A549 (cell line): ENCODE results near the gene CISD3. TPM values are rescaled to one million over a fixed set of nuclear protein-coding genes. Genes with fewer than 3 reads are reported as not detected.
A peak's percentile ranks its signal among the peaks of the same experiment; 100 is the strongest.

Experiments used
- ATAC-seq, 2 experiments: fragments of 200-7000 bp in 1 of 2; fragments of >200 bp in 1 of 2; cut with Nextera tagmentation in 1 of 2; cut with Tn5 transposase in 1 of 2; 3 replicates each; pipeline versions ENCODE4 v1.8.0 to v1.9.1; 2018 to 2020; ENCODE audit warnings: mild to moderate bottlenecking in 1 of 2, moderate library complexity in 1 of 2
- CTCF ChIA-PET: fragments of 300-600 bp; sonication (Branson Sonifier 250); formaldehyde crosslinking; extraction: SDS; loops from one replicate; lab custom pipeline; 2021; ENCODE audit warnings: antibody characterized with exemption, inconsistent platforms; lab: Yijun Ruan, JAX
- POLR2A ChIA-PET: fragments of 350-600 bp; formaldehyde crosslinking; extraction: SDS; loops from one replicate; lab custom pipeline; 2021; ENCODE audit warnings: antibody characterized with exemption, inconsistent platforms; lab: Yijun Ruan, JAX
- DNase-seq, 2 experiments: peaks; one replicate each; pipeline versions ENCODE4 v3.0.0 to v3.0.0-alpha.2; 2011 to 2016; ENCODE audit warnings: low read depth in 1 of 2, low spot score in 1 of 2
- FAIRE-seq: peaks from 2 replicates; lab custom pipeline; 2011; peaks lifted over from hg19 to GRCh38; lab: Jason Lieb, UNC
- H3K27ac ChIP-seq, 2 experiments: fragments of >200 bp; sonication (Bioruptor Twin); formaldehyde crosslinking; 3 replicates each; pipeline ENCODE4 v1.5.1; 2016 to 2017
- H3K4me1 ChIP-seq: fragments of >200 bp; sonication (Bioruptor Twin); formaldehyde crosslinking; 3 replicates; pipeline ENCODE4 v1.6.1; 2016
- H3K4me2 ChIP-seq: fragments of >200 bp; sonication (Bioruptor Twin); formaldehyde crosslinking; 3 replicates; pipeline ENCODE4 v1.6.1; 2016
- H3K4me3 ChIP-seq: fragments of >200 bp; sonication (Bioruptor Twin); formaldehyde crosslinking; 3 replicates; pipeline ENCODE4 v1.5.1; 2016
- H3K9me3 ChIP-seq: fragments of >200 bp; sonication (Bioruptor Twin); formaldehyde crosslinking; 3 replicates; pipeline ENCODE4 v1.6.1; 2016
- BCL3 ChIP-seq: fragments of >200 bp; sonication (Bioruptor Twin); formaldehyde crosslinking; IDR thresholded peaks from 3 replicates; pipeline ENCODE4 v1.6.1; 2016
- BHLHE40 ChIP-seq: IDR thresholded peaks from 2 replicates; pipeline ENCODE4 v1.6.1; 2012; ENCODE audit warnings: low read depth, low read length, inconsistent platforms
- CBX2 ChIP-seq: fragments of 200-600 bp; sonication (generic); IDR thresholded peaks from 2 replicates; pipeline ENCODE4 v1.6.1; 2016; ENCODE audit warnings: low read depth, mild to moderate bottlenecking, borderline replicate concordance
- CEBPB ChIP-seq, 2 experiments: fragments of >200 bp in 1 of 2; sonication (Bioruptor Twin) in 1 of 2; formaldehyde crosslinking in 1 of 2; IDR thresholded peaks; 2 replicates each; pipeline ENCODE4 v1.6.1; 2012 to 2016
- EHMT2 ChIP-seq: fragments of 200-600 bp; sonication (generic); IDR thresholded peaks from 2 replicates; pipeline ENCODE4 v1.6.1; 2016; ENCODE audit warnings: antibody characterized with exemption, low read depth, mild to moderate bottlenecking, moderate library complexity
- EP300 ChIP-seq, 2 experiments: fragments of >200 bp; sonication (Bioruptor Twin); formaldehyde crosslinking; IDR thresholded peaks; 2 replicates in 1 of 2; 3 replicates in 1 of 2; pipeline ENCODE4 v1.6.1; 2016 to 2017
- ESRRA ChIP-seq: fragments of 150-350 bp; IDR thresholded peaks from 2 replicates; pipeline ENCODE4 v1.6.1; 2014; ENCODE audit warnings: mild to moderate bottlenecking, low read length, borderline replicate concordance
- HDAC2 ChIP-seq: fragments of 200-600 bp; sonication (generic); IDR thresholded peaks from 2 replicates; pipeline ENCODE4 v1.6.1; 2016
- HOXB13 ChIP-seq: fragments of 250-450 bp; sonication (Bioruptor Pico); IDR thresholded peaks from 2 replicates; pipeline ENCODE4 v1.5.0; 2020; ENCODE audit warnings: low read depth, mild to moderate bottlenecking, moderate library complexity
- JUN ChIP-seq, 2 experiments: fragments of >200 bp; sonication (Bioruptor Twin); formaldehyde crosslinking; IDR thresholded peaks; 2 replicates in 1 of 2; 3 replicates in 1 of 2; pipeline ENCODE4 v1.6.1; 2016 to 2017
- JUNB ChIP-seq: fragments of >200 bp; sonication (Bioruptor Twin); formaldehyde crosslinking; IDR thresholded peaks from 2 replicates; pipeline ENCODE4 v1.6.1; 2016
- KDM5A ChIP-seq: fragments of 200-600 bp; sonication (generic); IDR thresholded peaks from 2 replicates; pipeline ENCODE4 v1.6.1; 2016; ENCODE audit warnings: antibody characterized with exemption, mild to moderate bottlenecking
- MAFK ChIP-seq: fragments of 450-650 bp; IDR thresholded peaks from 2 replicates; pipeline ENCODE4 v1.6.1; 2014; ENCODE audit not compliant: partially characterized antibody
- NPAS2 ChIP-seq: fragments of 250-450 bp; sonication (Bioruptor Pico); IDR thresholded peaks from 2 replicates; pipeline ENCODE4 v1.8.0; 2022; ENCODE audit warnings: mild to moderate bottlenecking, moderate library complexity, borderline replicate concordance
- NR3C1 ChIP-seq: fragments of >200 bp; sonication (Bioruptor Twin); formaldehyde crosslinking; IDR thresholded peaks from 3 replicates; pipeline ENCODE4 v1.6.1; 2017
- PHF8 ChIP-seq: fragments of 200-600 bp; sonication (generic); IDR thresholded peaks from 2 replicates; pipeline ENCODE4 v1.6.1; 2016; ENCODE audit warnings: low read depth, mild to moderate bottlenecking, antibody characterized with exemption, moderate library complexity, borderline replicate concordance
- POLR2AphosphoS2 ChIP-seq: conservative IDR thresholded peaks from 2 replicates; pipeline ENCODE4 v1.6.1; 2012; ENCODE audit warnings: low read length, improper control_type of control experiment, inconsistent platforms
- RAD21 ChIP-seq, 2 experiments: fragments of >200 bp in 1 of 2; sonication (Bioruptor Twin) in 1 of 2; formaldehyde crosslinking in 1 of 2; IDR thresholded peaks in 1 of 2; conservative IDR thresholded peaks in 1 of 2; 2 replicates in 1 of 2; 3 replicates in 1 of 2; pipeline ENCODE4 v1.6.1; 2012 to 2018; ENCODE audit warnings: inconsistent platforms in 1 of 2
- RCOR1 ChIP-seq: fragments of 150-350 bp; IDR thresholded peaks from 2 replicates; pipeline ENCODE4 v1.6.1; 2014; ENCODE audit warnings: antibody characterized with exemption, low read length, low read depth
- RFX5 ChIP-seq: fragments of 450-650 bp; IDR thresholded peaks from 2 replicates; pipeline ENCODE4 v1.7.1; 2014; ENCODE audit warnings: antibody characterized with exemption, mild to moderate bottlenecking, moderate library complexity
- RNF2 ChIP-seq: fragments of 200-600 bp; sonication (generic); IDR thresholded peaks from 2 replicates; pipeline ENCODE4 v1.6.1; 2016; ENCODE audit warnings: low read depth, mild to moderate bottlenecking, antibody characterized with exemption, moderate library complexity, borderline replicate concordance
- SMC3 ChIP-seq: fragments of >200 bp; sonication (Bioruptor Twin); formaldehyde crosslinking; IDR thresholded peaks from 3 replicates; pipeline ENCODE4 v1.6.1; 2018; ENCODE audit warnings: inconsistent platforms
- SREBF2 ChIP-seq: fragments of 450-650 bp; IDR thresholded peaks from 2 replicates; pipeline ENCODE4 v1.6.1; 2014; ENCODE audit warnings: mild to moderate bottlenecking, moderate library complexity
- ZSCAN20 ChIP-seq: fragments of 250-450 bp; sonication (Bioruptor Pico); IDR thresholded peaks from 2 replicates; pipeline ENCODE4 v1.8.0; 2022; ENCODE audit warnings: mild to moderate bottlenecking, moderate library complexity
- WGBS: methylation state at CpG from one replicate; pipeline ENCODE4 v1.1.6; 2017; ENCODE audit errors: missing lambda C conversion rate; 5-methylcytosine and 5-hydroxymethylcytosine counted together
- polyA plus RNA-seq, 4 experiments: library from polyadenylated mRNA; depleted of rRNA in 3 of 4; stranded (reverse); fragments of >200 nt; fragmentation: RNase III in 1 of 4; extraction: RNeasy Plus Mini Kit Qiagen cat#74134 plus additional on column Dnase treatment in 1 of 4; gene quantifications; 2 replicates in 3 of 4; 3 replicates in 1 of 4; pipeline ENCODE4 v1.2.3, GENCODE V29; 2011 to 2017
- TF ChIP-seq, protein P1 (sequence below): fragments of >200 bp; sonication (Bioruptor Twin); formaldehyde crosslinking; IDR thresholded peaks from 3 replicates; pipeline ENCODE4 v1.5.1; 2016
- TF ChIP-seq, protein P2 (sequence below): IDR thresholded peaks from 2 replicates; pipeline ENCODE4 v1.6.1; 2012
- TF ChIP-seq, protein P3 (sequence below): fragments of 200-600 bp; sonication (generic); IDR thresholded peaks from 2 replicates; pipeline ENCODE4 v1.6.1; 2016; ENCODE audit warnings: antibody characterized with exemption, mild to moderate bottlenecking, moderate library complexity
- TF ChIP-seq, protein P4 (sequence below): fragments of 250-450 bp; sonication (Bioruptor Pico); IDR thresholded peaks from 2 replicates; pipeline ENCODE4 v1.5.0; 2021; ENCODE audit warnings: mild to moderate bottlenecking, moderate library complexity, borderline replicate concordance
- TF ChIP-seq, protein P5 (sequence below): fragments of >200 bp; sonication (Bioruptor Twin); formaldehyde crosslinking; IDR thresholded peaks from 2 replicates; pipeline ENCODE4 v1.6.1; 2016
- TF ChIP-seq, protein P6 (sequence below): fragments of 450-650 bp; IDR thresholded peaks from 2 replicates; pipeline ENCODE4 v1.6.1; 2014; ENCODE audit warnings: antibody characterized with exemption

Gene CISD3
- polyA plus RNA-seq, 2 of the 4 experiments (the other 2 are of a cell fraction): 24.5 to 33.0 TPM

DNA sequence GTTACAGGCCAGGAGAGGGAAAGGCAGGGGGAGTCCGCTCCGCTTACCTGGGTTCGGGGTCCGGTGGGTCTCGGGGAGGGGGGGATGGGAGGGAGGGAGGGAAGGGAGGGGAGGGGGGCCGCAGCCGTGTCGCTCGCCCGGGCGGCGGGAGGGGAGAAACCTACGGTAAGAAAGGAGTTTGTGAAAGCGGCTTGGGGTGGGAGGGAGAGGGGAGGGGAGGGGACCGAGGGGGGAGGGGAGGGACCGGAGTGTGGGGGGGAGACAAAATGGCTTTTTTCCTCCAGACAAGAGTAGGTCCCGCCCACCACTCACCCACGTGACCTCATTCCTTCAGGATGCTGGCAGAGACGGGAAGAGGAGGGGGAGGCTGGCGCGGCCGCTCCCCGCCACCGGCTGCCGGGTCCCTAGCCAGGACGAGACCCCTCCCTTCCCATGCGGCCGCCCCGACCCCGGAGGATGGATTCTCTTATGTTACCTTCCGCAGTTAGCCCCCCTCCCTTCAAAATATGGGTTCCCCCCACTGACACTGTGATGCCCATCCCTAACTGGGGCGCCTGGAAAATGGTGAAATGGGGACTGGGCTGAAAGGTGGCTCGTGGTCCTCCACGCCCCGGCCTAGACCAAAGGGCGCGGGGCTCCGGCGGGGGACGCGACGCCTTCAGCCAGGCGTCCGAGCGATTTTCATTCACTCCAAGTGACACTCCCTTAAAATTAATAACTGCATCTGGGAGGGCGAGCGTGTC is 18.2 kb downstream of the CISD3 start, which contains the start of gene PCGF2:
Gene PCGF2 (minus strand): TSS at position 188 of the 743 bp plus-strand sequence. CDS start 7,934 bp downstream, outside the sequence.
- H3K4me1 ChIP-seq: peaks cover 40% of the 10 kb centered on the region
- CTCF ChIA-PET: interaction anchor here (0.7 to 5.8 kb wide), 3 partner anchors 13 to 72 kb away, joined by 4 to 107 read pairs (median 11); partner anchors contain the start of gene CISD3
- ATAC-seq (peak; percentile 7 to 17; a peak in 3 of 6 replicates), FAIRE-seq (no peak), DNase-seq (peak; percentile 89 to 94)
- H3K4me2 ChIP-seq: peak within 1 kb of the TSS; percentile 82
- 1% methylated on average over 32 of the region's 47 CpGs for WGBS
- H3K9me3 ChIP-seq: no peaks in the 10 kb centered on the region
- H3K27ac ChIP-seq: peak within 1 kb of the TSS; percentile 90 to 98
- POLR2A ChIA-PET: interaction anchor here (1.2 kb wide), 1 partner anchor 71 kb away, joined by 5 read pairs; no protein-coding TSS in a partner anchor
- H3K4me3 ChIP-seq: peak within 1 kb of the TSS; percentile 96
- TF ChIP-seq JUNB: no peak
- TF ChIP-seq EP300 (IDR thresholded peaks at IDR 0.05): no peak
- TF ChIP-seq RAD21 (conservative IDR thresholded peaks at IDR 0.05 in 1 of 2, IDR thresholded peaks at IDR 0.05 in 1 of 2): no peak
- TF ChIP-seq KDM5A: no peak
- no peak for TF ChIP-seq SREBF2
- TF ChIP-seq CBX2: no peak
- no peak for TF ChIP-seq MAFK
- TF ChIP-seq RFX5: no peak
- TF ChIP-seq POLR2AphosphoS2: no peak
- no peak for TF ChIP-seq HDAC2
- TF ChIP-seq, protein P1, sequence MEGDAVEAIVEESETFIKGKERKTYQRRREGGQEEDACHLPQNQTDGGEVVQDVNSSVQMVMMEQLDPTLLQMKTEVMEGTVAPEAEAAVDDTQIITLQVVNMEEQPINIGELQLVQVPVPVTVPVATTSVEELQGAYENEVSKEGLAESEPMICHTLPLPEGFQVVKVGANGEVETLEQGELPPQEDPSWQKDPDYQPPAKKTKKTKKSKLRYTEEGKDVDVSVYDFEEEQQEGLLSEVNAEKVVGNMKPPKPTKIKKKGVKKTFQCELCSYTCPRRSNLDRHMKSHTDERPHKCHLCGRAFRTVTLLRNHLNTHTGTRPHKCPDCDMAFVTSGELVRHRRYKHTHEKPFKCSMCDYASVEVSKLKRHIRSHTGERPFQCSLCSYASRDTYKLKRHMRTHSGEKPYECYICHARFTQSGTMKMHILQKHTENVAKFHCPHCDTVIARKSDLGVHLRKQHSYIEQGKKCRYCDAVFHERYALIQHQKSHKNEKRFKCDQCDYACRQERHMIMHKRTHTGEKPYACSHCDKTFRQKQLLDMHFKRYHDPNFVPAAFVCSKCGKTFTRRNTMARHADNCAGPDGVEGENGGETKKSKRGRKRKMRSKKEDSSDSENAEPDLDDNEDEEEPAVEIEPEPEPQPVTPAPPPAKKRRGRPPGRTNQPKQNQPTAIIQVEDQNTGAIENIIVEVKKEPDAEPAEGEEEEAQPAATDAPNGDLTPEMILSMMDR: no peak
- TF ChIP-seq RCOR1: no peak
- TF ChIP-seq SMC3: 0 out of 3 replicates have a peak, but pooled peaks have one; percentile 6
- TF ChIP-seq, protein P2, sequence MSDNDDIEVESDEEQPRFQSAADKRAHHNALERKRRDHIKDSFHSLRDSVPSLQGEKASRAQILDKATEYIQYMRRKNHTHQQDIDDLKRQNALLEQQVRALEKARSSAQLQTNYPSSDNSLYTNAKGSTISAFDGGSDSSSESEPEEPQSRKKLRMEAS: peak; percentile 45
- TF ChIP-seq EHMT2: no peak
- TF ChIP-seq BCL3: peak; percentile 64; the same call in 1 of the 3 replicates
- TF ChIP-seq, protein P3, sequence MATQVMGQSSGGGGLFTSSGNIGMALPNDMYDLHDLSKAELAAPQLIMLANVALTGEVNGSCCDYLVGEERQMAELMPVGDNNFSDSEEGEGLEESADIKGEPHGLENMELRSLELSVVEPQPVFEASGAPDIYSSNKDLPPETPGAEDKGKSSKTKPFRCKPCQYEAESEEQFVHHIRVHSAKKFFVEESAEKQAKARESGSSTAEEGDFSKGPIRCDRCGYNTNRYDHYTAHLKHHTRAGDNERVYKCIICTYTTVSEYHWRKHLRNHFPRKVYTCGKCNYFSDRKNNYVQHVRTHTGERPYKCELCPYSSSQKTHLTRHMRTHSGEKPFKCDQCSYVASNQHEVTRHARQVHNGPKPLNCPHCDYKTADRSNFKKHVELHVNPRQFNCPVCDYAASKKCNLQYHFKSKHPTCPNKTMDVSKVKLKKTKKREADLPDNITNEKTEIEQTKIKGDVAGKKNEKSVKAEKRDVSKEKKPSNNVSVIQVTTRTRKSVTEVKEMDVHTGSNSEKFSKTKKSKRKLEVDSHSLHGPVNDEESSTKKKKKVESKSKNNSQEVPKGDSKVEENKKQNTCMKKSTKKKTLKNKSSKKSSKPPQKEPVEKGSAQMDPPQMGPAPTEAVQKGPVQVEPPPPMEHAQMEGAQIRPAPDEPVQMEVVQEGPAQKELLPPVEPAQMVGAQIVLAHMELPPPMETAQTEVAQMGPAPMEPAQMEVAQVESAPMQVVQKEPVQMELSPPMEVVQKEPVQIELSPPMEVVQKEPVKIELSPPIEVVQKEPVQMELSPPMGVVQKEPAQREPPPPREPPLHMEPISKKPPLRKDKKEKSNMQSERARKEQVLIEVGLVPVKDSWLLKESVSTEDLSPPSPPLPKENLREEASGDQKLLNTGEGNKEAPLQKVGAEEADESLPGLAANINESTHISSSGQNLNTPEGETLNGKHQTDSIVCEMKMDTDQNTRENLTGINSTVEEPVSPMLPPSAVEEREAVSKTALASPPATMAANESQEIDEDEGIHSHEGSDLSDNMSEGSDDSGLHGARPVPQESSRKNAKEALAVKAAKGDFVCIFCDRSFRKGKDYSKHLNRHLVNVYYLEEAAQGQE: no peak
- TF ChIP-seq RNF2: no peak; the same call in 1 of the 2 replicates
- no peak for TF ChIP-seq HOXB13
- TF ChIP-seq NPAS2 (CRISPR knock-in tag): no peak
- TF ChIP-seq, protein P4, sequence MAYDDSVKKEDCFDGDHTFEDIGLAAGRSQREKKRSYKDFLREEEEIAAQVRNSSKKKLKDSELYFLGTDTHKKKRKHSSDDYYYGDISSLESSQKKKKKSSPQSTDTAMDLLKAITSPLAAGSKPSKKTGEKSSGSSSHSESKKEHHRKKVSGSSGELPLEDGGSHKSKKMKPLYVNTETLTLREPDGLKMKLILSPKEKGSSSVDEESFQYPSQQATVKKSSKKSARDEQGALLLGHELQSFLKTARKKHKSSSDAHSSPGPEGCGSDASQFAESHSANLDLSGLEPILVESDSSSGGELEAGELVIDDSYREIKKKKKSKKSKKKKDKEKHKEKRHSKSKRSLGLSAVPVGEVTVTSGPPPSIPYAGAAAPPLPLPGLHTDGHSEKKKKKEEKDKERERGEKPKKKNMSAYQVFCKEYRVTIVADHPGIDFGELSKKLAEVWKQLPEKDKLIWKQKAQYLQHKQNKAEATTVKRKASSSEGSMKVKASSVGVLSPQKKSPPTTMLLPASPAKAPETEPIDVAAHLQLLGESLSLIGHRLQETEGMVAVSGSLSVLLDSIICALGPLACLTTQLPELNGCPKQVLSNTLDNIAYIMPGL (CRISPR knock-in tag): no peak
- no peak for TF ChIP-seq ESRRA
- no peak for TF ChIP-seq PHF8
- no peak for TF ChIP-seq BHLHE40
- TF ChIP-seq, protein P5, sequence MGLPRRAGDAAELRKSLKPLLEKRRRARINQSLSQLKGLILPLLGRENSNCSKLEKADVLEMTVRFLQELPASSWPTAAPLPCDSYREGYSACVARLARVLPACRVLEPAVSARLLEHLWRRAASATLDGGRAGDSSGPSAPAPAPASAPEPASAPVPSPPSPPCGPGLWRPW: no peak
- TF ChIP-seq, protein P6, sequence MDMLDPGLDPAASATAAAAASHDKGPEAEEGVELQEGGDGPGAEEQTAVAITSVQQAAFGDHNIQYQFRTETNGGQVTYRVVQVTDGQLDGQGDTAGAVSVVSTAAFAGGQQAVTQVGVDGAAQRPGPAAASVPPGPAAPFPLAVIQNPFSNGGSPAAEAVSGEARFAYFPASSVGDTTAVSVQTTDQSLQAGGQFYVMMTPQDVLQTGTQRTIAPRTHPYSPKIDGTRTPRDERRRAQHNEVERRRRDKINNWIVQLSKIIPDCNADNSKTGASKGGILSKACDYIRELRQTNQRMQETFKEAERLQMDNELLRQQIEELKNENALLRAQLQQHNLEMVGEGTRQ: peak; percentile 90
- no peak for TF ChIP-seq NR3C1
- no peak for TF ChIP-seq ZSCAN20
- no peak for TF ChIP-seq CEBPB (IDR thresholded peaks at IDR 0.05)
- TF ChIP-seq JUN (IDR thresholded peaks at IDR 0.05): peak in 1 of 2 experiments; percentile 90; a peak in 3 of 5 replicates
